GM23338 (cell line): ENCODE results near the gene CDC27.

Source experiments
- CREB1 ChIP-seq: fragments of 250-450 bp; sonication (Bioruptor Pico); IDR thresholded peaks from 2 replicates; pipeline ENCODE4 v1.5.0; 2020; ENCODE audit warnings: low read depth, mild to moderate bottlenecking, moderate library complexity
- EZH2 ChIP-seq: fragments of 200-600 bp; sonication (generic); IDR thresholded peaks from one replicate; pipeline ENCODE4 v1.8.0; 2017; ENCODE audit warnings: antibody characterized with exemption, mild to moderate bottlenecking, low read depth; ENCODE audit not compliant: unreplicated experiment
- EZH2phosphoT487 ChIP-seq: fragments of 200-600 bp; sonication (generic); IDR thresholded peaks from one replicate; pipeline ENCODE4 v1.8.1; 2018; ENCODE audit warnings: antibody characterized with exemption; ENCODE audit not compliant: unreplicated experiment
- JUNB ChIP-seq: IDR thresholded peaks from one replicate; pipeline ENCODE4 v1.6.1; 2016; ENCODE audit warnings: antibody characterized with exemption; ENCODE audit not compliant: unreplicated experiment
- POLR2AphosphoS5 ChIP-seq: IDR thresholded peaks from 2 replicates; pipeline ENCODE4 v1.6.1; 2016; ENCODE audit warnings: antibody characterized with exemption, low read depth
- REST ChIP-seq: IDR thresholded peaks from one replicate; pipeline ENCODE4 v1.6.1; 2018; ENCODE audit warnings: antibody characterized with exemption; ENCODE audit not compliant: unreplicated experiment
- ZNF331 ChIP-seq: fragments of 250-450 bp; sonication (Bioruptor Pico); IDR thresholded peaks from 2 replicates; pipeline ENCODE4 v1.5.0; 2020; ENCODE audit warnings: low read depth, mild to moderate bottlenecking, moderate library complexity
- ZNF462 ChIP-seq: fragments of 250-450 bp; sonication (Bioruptor Pico); IDR thresholded peaks from 2 replicates; pipeline ENCODE4 v1.5.0; 2020; ENCODE audit warnings: mild to moderate bottlenecking, moderate library complexity
- TF ChIP-seq, protein P1 (sequence below), 2 experiments: fragments of 200-600 bp in 1 of 2; sonication (generic) in 1 of 2; conservative IDR thresholded peaks; 2 replicates each; pipeline versions ENCODE4 v1.5.1 to v1.6.1; 2016 to 2017; ENCODE audit warnings: antibody characterized with exemption in 2 of 2, low read depth in 2 of 2, mild to moderate bottlenecking in 2 of 2, moderate library complexity in 1 of 2
- TF ChIP-seq, protein P2 (sequence below): IDR thresholded peaks from 2 replicates; pipeline ENCODE4 v1.6.1; 2016; ENCODE audit warnings: antibody characterized with exemption

GRCh38 chr17:47106130-47106529 lies 83.0 kb downstream of the CDC27 start:
- TF ChIP-seq, protein P1, sequence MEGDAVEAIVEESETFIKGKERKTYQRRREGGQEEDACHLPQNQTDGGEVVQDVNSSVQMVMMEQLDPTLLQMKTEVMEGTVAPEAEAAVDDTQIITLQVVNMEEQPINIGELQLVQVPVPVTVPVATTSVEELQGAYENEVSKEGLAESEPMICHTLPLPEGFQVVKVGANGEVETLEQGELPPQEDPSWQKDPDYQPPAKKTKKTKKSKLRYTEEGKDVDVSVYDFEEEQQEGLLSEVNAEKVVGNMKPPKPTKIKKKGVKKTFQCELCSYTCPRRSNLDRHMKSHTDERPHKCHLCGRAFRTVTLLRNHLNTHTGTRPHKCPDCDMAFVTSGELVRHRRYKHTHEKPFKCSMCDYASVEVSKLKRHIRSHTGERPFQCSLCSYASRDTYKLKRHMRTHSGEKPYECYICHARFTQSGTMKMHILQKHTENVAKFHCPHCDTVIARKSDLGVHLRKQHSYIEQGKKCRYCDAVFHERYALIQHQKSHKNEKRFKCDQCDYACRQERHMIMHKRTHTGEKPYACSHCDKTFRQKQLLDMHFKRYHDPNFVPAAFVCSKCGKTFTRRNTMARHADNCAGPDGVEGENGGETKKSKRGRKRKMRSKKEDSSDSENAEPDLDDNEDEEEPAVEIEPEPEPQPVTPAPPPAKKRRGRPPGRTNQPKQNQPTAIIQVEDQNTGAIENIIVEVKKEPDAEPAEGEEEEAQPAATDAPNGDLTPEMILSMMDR (conservative IDR thresholded peaks at IDR 0.05; ENCODE audit: low read depth in 2 of 2) = no peak
- TF ChIP-seq, protein P2, sequence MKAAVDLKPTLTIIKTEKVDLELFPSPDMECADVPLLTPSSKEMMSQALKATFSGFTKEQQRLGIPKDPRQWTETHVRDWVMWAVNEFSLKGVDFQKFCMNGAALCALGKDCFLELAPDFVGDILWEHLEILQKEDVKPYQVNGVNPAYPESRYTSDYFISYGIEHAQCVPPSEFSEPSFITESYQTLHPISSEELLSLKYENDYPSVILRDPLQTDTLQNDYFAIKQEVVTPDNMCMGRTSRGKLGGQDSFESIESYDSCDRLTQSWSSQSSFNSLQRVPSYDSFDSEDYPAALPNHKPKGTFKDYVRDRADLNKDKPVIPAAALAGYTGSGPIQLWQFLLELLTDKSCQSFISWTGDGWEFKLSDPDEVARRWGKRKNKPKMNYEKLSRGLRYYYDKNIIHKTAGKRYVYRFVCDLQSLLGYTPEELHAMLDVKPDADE = no peak
- TF ChIP-seq REST (no peak), EZH2 (no peak), JUNB (no peak), EZH2phosphoT487 (no peak), POLR2AphosphoS5 (no peak), ZNF462 (CRISPR knock-in tag) (no peak), CREB1 (CRISPR knock-in tag) (no peak), ZNF331 (CRISPR knock-in tag) (no peak)
